ENCODE data around the gene CYP4F2.

GRCh38 chr19:15885167-15885566, 12.7 kb downstream of the CYP4F2 start:
- TF ChIP-seq CTCF (IDR thresholded peaks at IDR 0.05; ENCODE audit: low read depth, low read length, missing input control) (no peak), REST (IDR thresholded peaks at IDR 0.05) (no peak), YY1 (IDR thresholded peaks at IDR 0.05) (no peak), EGR1 (IDR thresholded peaks at IDR 0.05; ENCODE audit: low read depth in 2 of 2) (no peak), TAF1 (conservative IDR thresholded peaks at IDR 0.05) (no peak), RAD21 (IDR thresholded peaks at IDR 0.05) (no peak), ZBTB33 (IDR thresholded peaks at IDR 0.05) (no peak), MAX (IDR thresholded peaks at IDR 0.05) (no peak), GABPA (IDR thresholded peaks at IDR 0.05 in 1 of 2, conservative IDR thresholded peaks at IDR 0.05 in 1 of 2) (no peak), JUND (IDR thresholded peaks at IDR 0.05) (no peak), RXRA (IDR thresholded peaks at IDR 0.05) (no peak), NR2F2 (IDR thresholded peaks at IDR 0.05) (no peak), ATF3 (IDR thresholded peaks at IDR 0.05) (no peak), HNF4G (IDR thresholded peaks at IDR 0.05) (no peak)

Data from liver (tissue), 3 donors.